ENCODE measurements around the gene SIRPA. TPM values are rescaled to one million over a fixed set of nuclear protein-coding genes. Genes with fewer than 3 reads are reported as not detected.

Gene SIRPA
- total RNA-seq, 4 donors from 2014 or later: 11.5 to 34.6 (median 20.2) TPM

GRCh38 chr20:1945134-1945618 lies 50.0 kb downstream of the SIRPA start:
- Histone ChIP-seq H3K36me3 (no peaks in the 10 kb centered on the region), H3K27ac (peak overlapping the region in 1 of 2 donors; percentile 30), H3K4me3 (no peak overlapping the region), H3K4me1 (no peaks in the 10 kb centered on the region), H3K9me3 (no peaks in the 10 kb centered on the region), H3K27me3 (no peaks in the 10 kb centered on the region)
- peak; percentile 47 to 54 for DNase-seq
- intact Hi-C loops (cut with DNase I; ENCODE audit: low total_unique reads): no loop called here
- no peak for TF ChIP-seq CTCF (IDR thresholded peaks at IDR 0.05)
- TF ChIP-seq POLR2A (IDR thresholded peaks at IDR 0.05): no peak

- H3K4me1 ChIP-seq: no peaks in the 10 kb centered on the region
- no peaks in the 10 kb centered on the region for H3K9me3 ChIP-seq
- H3K36me3 ChIP-seq: no peaks in the 10 kb centered on the region
- intact Hi-C loops (cut with DNase I; ENCODE audit: low total_unique reads): no loop called here
- H3K27me3 ChIP-seq: no peaks in the 10 kb centered on the region
- H3K27ac ChIP-seq: no peak overlapping the region
- TF ChIP-seq POLR2A (IDR thresholded peaks at IDR 0.05) (no peak), CTCF (IDR thresholded peaks at IDR 0.05) (no peak)
- DNase-seq: no peak
- no peak overlapping the region for H3K4me3 ChIP-seq
Observed at GRCh38 chr20:1945660-1946059, 50.5 kb downstream of the SIRPA start.

GRCh38 chr20:1946442-1946761 lies 51.2 kb downstream of the SIRPA start:
- Histone ChIP-seq H3K36me3 (no peaks in the 10 kb centered on the region), H3K4me1 (no peaks in the 10 kb centered on the region), H3K27me3 (no peaks in the 10 kb centered on the region), H3K9me3 (no peaks in the 10 kb centered on the region), H3K27ac (peak overlapping the region in 1 of 2 donors; percentile 35), H3K4me3 (peak overlapping the region in 1 of 2 donors; percentile 27)
- DNase-seq: no peak
- no peak for TF ChIP-seq CTCF (IDR thresholded peaks at IDR 0.05)
- TF ChIP-seq POLR2A (IDR thresholded peaks at IDR 0.05): no peak
- intact Hi-C loops (cut with DNase I; ENCODE audit: low total_unique reads): no loop called here

GRCh38 chr20:1946762-1947534 lies 51.7 kb downstream of the SIRPA start:
- H3K27ac ChIP-seq: peak overlapping the region in 1 of 2 donors; percentile 35
- no peaks in the 10 kb centered on the region for H3K27me3 ChIP-seq
- H3K4me3 ChIP-seq: peak overlapping the region in 1 of 2 donors; percentile 27
- no peaks in the 10 kb centered on the region for H3K4me1 ChIP-seq
- peak; percentile 46 to 52 for DNase-seq
- intact Hi-C loops (cut with DNase I; ENCODE audit: low total_unique reads): no loop called here
- no peaks in the 10 kb centered on the region for H3K36me3 ChIP-seq
- TF ChIP-seq CTCF (IDR thresholded peaks at IDR 0.05) (no peak), POLR2A (IDR thresholded peaks at IDR 0.05) (no peak)
- no peaks in the 10 kb centered on the region for H3K9me3 ChIP-seq

- no peaks in the 10 kb centered on the region for H3K27me3 ChIP-seq
- peak overlapping the region in 1 of 2 donors; percentile 27 for H3K4me3 ChIP-seq
- H3K36me3 ChIP-seq: no peaks in the 10 kb centered on the region
- no peaks in the 10 kb centered on the region for H3K9me3 ChIP-seq
- H3K27ac ChIP-seq: no peak overlapping the region
- no peak for DNase-seq
- no peaks in the 10 kb centered on the region for H3K4me1 ChIP-seq
- intact Hi-C loops (cut with DNase I; ENCODE audit: low total_unique reads): no loop called here
- TF ChIP-seq POLR2A (IDR thresholded peaks at IDR 0.05) (no peak), CTCF (IDR thresholded peaks at IDR 0.05) (no peak)
Observed at GRCh38 chr20:1947535-1947846, 52.3 kb downstream of the SIRPA start.
